Effector CD8-positive, alpha-beta T cell (primary cell): ENCODE measurements around the gene MAP4K4.
"Not testable (repeated sequence)": the region's sequence is repeated elsewhere in the genome, so short reads cannot be mapped to it uniquely, and the experiment has no call there.

Experiments
- DNase-seq: peaks from one replicate; lab custom pipeline; 2025; lab: John Stamatoyannopoulos, UW

Gene MAP4K4

DNA sequence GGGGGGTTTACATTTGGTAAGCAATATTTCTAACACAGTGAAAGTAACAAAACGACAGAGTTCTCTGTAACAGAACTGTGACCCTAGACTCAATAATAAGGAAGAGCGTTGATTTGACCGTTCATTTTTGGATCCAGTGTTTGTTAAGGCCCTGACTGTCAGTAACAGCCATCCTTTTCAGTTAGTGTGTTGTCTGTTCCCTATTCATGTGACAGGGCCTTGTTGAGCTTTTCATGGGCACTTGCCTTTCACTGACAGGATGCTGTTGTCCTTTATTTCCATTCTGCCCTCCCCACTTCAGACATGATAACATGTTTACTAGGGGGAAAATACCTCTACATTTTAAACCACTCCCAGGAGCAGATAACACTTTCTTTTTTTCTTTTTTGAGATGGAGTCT lies 45.8 kb downstream of the MAP4K4 start:
- no peak for DNase-seq

DNA sequence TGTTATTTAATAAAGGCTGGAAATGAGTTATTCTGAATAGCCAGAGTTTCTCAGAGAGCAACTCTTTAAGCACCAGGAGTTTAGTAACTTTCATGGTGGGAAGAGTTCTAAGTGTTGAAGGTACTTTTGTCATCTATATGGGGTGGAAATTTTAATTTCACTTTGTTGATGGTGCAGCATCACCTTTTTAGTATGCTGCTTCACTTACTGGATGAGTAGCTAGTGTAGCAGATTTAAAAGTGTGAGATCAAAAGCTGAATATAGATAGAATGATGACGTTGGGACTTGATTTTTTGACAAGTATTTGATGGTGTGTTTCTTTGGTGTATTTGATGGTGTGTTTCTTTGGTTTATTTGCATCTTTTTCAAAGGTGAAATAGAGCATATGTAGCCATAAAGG lies 47.3 kb downstream of the MAP4K4 start:
- DNase-seq = no peak

DNA sequence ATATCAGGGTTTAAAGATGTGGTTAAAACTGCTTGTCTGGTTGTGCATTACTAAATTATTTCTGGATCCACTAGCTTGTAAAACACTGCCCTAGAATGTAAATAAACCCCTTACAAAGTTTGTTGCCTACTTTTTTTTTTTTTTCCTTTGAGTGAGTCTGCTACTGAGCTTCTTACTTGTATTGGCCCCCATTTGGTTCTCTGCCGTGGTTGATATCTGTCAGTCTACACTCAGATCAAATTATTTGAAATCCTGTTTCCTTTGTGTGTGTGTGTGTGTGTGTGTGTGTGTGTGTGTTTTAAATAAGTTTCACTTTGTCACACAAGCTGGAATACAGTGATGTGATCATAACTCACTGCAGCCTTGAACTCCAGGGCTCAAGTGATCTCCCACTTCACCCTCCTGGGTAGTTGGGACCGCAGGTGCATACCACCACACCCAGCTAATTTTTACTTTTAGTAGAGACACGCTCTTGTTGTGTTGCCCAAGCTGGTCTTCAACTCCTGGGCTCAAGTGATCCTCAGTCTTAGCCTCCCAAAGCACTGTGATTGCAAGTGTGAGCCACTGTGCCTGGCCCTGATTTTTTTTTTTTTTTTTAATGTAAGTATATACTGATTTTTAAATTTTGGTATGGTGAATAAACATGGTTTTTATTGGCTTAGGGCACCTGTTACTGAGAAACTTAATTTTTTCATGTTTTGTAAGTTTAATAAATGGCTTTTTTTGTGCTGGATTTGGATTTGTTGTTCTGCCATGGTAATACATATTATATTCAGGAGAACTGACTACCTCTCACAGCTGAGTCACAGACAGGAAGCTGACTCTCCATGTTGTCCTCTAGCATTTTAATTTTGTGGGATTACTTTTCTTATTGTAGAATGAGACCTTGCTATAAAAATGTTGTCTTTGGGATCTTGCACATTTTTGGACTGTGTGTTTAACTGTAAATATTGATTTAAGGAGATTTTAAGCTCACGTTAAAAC lies 48.5 kb downstream of the MAP4K4 start:
- no peak for DNase-seq

DNA sequence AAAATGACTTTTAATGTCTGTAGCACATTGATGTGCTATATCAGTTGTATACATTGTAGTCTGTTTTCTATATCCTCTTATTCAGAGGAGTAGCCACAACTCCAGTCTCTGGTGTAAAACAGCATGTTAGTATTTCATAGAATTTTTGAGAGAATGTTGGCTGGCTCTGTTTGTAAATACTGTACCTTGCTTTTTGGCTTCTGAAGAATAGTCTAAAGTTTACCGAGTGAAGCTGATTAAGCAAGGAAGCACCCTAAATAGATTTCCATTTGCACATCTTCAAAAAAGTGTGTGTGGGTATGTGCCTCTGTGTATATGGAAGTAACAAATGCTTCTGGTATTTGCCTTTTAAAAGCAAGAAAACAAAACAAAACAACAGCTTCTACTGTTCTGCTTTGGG lies 50.5 kb downstream of the MAP4K4 start:
- DNase-seq = no peak

DNA sequence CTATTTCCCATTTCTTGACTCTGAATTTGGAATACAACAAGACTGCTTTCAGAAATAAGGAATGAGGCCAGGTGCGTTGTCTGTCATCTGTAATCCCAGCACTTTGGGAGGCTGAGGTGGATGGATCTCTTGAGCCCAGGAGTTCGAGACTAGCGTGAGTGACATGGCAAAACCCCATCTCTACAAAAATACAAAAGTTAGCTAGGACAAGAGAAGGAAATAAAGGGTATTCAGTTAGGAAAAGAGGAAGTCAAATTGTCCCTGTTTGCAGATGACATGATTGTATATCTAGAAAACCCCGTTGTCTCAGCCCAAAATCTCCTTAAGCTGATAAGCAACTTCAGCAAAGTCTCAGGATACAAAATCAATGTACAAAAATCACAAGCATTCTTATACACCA lies 51.0 kb downstream of the MAP4K4 start:
- not testable (repeated sequence) for DNase-seq

DNA sequence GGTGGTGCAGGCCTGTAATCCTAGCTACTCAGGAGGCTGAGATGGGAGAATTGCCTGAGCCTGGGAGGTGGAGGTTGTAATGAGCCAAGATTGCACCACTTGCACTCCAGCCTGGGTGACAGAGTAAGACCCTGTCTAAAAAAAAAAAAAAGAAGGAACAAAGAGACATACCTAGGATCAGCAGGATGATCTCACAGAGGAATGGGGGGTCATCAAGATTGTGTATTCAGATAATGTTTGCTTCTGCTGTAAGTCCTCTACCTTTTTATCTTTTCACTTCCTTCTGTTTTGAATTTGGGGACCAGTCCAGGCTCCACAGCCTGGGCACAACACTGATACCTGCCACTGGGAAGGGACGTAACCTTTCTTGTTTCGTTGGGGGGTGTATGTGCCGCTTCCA lies 53.2 kb downstream of the MAP4K4 start:
- DNase-seq = no peak

DNA sequence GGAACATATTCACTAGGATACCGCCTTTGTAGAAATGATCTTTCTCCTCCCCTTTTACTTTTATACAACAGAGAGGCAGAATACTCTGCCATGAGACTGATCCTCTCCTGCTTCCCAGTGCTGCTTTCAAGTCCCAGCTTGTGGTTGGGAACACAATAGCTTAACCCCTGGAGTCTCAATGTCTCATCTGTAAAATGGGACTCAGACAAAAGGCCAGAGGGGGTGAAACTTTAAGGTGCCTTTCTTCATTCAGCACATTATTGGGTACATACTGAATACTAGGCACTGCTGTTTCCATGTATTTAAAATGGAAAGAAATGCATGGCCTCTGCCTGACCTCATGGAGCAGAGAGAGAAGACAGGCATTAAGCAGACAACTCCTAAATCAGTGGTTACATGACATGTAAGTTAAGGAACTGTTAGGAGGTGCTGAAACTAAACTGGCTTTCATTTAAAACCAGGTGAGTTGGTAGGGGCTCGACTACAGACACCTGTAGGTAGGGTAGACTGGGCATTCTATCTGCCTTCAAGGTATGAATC lies 53.8 kb downstream of the MAP4K4 start:
- DNase-seq = no peak

DNA sequence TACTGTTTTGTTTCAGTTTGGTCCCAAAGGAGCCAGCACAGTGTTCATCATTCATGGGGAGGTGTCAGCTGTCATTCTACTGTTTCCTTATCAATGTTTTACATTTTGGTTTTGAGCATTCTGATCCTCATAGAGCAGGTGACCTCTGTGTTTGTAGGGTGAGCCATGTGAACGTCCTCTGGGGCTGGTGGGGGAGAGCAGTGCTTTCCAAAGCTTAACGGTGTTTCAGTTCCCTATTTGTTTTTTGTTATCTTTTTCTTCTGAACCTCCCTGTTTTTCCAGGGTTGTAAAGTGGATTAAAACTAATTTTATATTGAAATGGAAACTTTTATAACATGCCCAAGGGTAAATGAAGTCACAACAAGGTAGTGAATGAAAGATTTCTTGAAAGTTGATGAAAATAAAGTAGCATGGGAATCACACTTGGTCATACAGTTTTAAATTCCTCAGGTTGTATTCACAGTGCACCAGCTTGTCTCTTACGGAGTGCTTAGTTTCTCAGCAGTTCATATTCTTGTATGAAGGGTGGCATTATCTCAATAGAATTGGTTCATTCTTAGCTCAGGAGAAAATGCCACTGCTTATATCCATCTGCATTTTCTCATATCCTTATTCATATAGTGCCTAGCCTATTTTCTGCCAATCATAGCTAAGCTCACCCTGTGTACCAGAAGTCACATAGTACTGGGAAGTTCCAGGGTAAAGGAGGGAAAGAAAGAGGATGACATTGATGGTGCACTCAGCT lies 54.5 kb downstream of the MAP4K4 start:
- DNase-seq = no peak

DNA sequence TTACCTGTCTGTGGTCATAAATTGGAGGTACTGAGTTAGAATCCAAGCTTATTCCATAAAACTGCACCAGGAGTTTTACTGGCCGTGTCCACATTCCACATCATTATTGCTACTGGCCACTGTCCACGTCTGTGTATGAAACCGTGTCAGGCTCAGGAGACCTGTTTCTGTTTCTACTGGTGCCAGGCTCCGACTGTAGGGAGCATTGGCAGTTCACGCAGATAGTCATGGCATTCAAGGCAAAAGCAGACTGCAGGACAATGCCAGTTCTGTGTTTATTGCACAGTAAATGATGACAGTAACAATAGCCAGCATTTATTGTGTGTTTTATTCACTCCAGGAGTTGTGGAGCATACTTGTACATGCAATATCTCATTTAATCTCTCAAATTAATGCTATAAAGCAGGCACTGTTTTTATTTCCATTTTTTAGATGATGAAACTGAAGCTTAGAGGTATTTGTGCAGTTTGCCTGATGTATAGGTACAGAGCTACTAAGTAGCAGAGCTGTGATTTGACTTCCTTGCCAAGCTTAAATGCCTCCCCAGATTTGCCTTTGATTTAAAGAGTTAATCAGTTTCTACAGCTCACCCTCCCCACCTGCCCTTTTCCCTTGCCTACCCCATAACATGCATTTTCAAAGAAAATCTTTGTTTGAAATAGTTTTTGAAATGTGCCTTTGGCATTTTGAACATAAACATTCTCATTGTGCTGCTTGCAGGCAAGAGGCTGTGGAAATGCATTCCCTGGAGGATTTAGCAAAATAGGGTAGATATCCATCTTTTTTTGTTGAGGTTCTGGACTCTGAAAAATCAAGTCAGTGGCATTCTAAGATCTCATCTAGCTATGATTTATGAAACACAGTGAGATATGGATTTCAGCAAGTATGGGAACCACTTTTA lies 55.5 kb downstream of the MAP4K4 start:
- no peak for DNase-seq

DNA sequence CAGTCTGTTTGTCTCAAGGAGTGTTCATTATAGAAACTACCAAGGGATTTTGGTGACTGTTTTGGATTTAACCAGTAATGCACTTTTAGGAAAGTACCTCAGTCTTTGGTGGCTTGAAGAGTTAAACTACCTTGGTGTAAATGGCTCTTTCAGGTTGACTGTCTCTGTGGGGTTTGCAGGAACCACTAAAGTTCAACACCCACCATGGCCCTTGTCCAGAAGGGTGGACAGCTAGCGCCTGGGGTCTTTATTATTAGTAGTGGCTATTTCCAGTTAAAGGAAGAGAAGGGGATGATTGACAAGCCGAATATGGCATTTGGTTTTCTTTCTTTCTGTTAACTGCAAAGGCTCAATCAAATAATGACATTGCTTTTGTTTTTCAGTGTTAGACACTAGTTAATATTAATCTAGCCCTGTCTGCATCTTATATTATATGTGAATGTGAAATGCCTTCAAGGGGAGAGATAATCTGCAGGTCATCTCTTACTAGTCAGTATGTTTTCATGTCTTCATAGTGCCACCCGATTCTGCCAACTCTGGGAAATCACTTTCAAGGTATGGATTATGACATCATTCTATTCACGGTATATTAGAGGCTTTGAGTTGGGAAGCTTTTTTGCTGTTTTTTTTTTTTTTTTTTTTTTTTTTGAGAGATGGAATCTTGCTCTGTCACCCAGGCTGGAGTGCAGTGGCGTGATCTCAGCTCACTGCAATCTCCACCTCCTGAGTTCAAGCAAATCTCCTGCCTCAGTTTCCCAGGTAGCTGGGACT lies 56.4 kb downstream of the MAP4K4 start:
- no peak for DNase-seq

DNA sequence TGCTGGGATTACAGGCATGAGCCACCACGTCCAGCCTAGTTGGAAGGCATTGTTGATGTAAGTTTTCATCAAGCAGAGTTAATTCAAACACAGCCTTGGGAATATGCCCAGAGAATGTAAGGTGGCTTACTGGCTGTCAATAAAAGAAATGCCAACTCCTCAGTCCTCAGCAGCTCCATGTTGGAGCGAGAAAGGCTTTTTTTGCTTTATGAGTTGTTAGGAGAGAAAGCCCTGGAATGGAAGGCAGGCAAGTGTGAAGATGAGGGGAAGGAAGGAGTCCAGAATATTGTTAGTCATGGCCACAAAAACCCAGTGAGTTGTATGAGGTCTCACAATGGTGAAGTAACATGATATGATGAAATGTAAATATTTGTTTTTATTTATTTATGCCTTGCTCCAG lies 57.1 kb downstream of the MAP4K4 start:
- no peak for DNase-seq

DNA sequence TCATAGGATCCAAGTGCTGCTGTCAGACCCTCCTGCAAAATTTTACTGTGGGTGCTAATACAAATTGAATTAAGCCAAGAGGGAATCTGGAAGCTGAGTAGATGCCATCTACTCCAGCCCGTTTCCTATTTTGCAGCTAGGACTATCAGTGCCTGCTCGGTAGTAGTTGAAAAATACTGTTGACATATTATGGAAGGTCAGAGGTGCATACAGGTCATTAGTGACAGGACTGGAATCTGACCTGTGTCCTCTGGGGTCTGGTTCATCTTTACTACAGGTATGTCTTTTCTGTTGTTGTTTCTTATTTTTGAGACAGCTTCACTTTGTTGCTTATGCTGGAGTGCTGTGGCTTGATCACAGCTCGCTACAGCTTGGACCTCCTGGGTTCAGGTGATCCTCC lies 58.8 kb downstream of the MAP4K4 start:
- no peak for DNase-seq

DNA sequence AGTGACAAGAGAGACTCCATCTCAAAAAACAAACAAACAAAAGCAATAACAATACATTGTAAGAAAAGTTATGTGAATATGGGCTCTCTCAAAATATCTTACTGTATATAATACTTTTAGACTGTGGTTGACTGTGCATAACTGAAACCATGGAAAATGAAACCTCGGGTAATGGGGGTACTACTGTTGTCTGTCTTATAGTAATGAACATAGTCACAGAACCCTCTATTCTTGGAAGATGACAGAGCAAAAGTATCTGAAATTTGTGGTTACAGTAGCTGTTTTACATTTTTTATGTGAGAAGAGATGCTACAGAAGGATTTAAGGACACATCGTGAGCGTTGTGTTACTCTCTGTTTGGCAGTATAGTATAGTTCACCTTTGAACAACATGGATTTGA lies 60.5 kb downstream of the MAP4K4 start:
- DNase-seq = no peak

DNA sequence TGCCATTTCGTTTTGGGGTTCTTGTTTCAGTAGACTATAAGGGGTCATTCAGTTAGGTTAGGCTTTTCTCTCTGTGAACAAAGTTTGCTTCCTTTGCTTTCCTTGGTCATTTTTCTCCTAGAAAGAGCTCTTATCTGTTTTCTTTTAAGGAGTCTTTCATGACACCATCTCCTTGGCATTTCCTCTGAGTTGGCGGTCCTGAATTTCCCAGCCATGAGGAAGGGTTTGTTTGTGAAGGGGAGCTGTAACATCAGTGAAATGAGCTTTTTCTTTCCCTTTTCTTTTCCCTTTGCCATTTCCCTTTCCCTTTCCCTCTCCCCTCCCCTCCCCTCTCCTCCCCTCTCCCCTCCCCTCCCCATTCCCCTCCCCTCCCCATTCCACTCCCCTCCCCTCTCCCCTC lies 61.7 kb downstream of the MAP4K4 start:
- DNase-seq = no peak

DNA sequence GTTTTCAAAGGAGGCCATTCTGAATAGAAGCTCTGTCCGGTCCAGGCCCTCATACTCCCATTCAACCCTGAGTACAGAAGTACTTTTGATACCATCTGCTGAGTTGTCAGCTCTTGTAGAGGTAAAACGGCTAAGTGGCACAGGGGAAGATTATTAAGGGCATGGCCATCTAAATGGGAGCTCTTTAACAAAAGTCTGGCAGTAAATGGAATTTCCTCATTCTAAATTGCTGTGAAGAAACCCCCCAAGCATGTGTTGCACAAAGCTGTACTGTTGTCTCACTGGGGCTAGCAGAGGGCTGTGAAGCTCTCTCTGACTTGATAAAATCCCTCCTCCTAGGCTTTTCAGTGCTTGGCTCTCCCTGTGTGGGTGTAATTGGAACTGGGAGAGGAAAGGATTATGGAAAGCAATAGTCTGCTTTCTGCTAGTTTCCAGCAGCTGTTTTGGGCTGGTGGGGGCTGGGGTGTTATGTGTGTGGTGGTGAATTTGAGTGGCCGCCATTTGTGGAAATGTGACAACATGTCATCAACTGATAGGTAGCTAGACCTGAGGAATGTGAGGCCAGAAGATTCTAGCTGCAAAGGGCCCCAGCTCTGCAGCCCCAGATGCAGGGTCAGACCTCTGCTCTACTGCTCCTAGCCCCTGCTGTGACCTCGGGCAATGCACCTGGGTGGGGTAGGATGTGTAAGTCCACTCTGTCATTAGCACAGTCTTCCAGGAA lies 65.1 kb downstream of the MAP4K4 start:
- DNase-seq = no peak

DNA sequence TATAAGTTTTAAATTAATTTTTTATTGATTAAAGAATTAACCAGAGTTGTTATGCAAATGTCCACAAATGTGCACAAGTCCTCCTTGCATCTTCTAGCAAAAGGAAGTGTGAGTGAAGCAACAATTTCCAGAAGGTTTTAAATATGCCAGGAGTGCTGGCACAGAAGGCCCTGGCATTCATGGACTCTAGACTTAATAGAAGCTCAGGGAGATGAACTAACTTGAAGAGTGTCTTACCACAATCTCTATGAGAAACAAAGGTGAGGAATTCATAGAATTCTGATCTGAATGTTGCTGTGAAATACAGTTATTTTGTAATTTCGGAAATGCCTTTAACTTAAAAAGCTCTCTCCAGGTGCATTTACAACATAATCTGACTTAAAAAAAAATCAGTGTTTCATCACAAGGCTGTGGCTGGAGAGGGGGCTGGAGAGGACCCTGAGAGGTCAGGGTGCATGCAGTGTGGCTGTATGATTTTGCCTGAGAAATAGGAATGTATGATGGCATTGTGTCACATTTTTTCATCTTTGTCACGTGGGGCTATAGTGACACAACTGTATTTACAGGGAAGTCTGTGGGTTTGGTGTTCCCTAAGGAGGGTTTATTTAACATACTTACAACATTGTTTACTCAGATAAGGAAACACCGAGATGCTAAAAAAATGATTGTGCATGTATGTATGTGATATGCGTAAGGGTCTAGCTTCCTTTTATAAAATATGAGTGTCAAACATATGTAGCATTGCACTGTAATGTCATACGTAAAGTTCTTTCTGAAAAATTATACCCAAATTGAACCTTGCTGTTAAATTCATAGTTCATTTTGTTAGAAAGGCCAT lies 66.2 kb downstream of the MAP4K4 start:
- DNase-seq = no peak

DNA sequence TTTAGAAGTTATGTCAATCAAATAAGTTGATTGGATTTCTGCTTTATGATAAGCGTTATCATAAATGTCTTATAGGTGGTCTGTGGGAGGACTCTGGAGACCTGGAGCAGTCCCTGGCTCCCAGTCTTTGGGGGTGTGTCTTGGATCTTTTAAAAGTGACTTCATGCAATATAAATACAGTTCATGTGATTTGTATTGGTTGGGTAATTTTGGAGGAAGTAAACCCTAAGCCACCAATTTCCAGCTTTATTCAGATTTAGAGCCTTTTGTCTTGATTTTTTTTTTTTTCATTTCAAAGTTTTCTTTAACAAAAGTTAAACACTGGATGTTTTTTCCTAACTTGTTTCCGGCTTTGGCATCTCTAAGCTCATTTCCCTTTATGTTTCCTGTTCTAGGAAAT lies 68.8 kb downstream of the MAP4K4 start:
- no peak for DNase-seq

DNA sequence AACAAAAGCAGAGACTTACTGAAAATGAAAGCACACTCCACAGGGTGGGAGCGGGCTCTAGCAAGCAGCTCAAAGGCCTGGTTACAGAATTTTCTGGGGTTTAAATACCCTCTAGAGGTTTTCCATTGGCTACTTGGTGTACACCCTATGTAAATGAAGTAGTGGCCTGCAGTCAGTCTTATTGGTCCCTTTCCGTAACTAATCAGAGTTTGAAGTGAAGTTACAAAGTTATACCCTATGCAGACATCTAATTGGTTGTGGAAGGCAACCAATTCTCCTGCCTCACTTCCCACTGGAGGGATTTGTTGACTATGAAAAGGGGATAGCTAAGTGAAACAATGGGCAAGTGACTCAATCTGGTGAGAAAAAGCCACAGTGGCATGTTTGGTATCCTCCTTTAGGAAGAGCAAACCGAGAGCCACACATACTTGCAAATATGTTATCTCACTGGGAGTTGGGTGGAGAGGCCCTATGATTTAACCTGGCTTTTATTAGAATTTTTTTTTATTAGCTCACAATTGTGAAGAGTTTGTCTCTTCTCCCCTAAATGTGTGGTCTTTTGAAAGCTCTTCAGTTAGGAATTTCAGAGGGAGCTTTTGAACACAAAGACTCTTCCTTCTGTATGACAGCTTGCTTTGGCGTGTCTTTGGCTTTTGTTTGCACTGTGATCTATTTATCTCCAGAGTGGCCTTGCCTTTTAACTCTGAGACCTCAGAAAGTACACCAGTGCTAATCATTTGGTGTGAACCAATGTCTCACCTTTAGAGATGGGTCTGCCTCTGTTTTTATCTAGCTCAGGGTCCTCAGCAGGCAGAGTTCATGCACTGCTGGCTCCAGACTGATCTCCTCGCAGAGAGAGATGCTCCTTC lies 69.6 kb downstream of the MAP4K4 start:
- DNase-seq = no peak
